CD1c-positive myeloid dendritic cell (primary cell): Measurements from ENCODE around the gene DHX40.

Experiments
- DNase-seq: peaks from one replicate; pipeline ENCODE4 v3.0.0-alpha.2; 2016; ENCODE audit errors: extremely low spot score

The DHX40 gene

DNA sequence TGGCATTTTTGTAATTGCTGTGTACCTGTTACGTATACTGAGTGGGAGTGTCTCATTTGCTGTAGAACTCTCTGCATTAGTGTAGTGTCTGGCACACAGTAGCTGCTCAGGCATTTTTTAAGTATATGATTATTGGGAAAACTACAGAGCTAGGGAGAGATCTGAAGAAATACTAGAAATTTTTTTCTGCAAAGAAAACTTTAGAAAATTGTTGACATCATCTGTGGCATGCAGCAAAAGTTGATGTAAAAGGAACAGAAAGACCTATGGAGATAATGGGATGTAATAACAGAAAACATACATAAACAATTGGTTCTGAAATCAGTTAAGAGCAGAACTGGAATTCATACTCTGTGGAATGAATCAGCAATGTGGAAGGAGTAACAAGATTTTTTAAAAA lies 65.9 kb downstream of the DHX40 start:
- peak; percentile 22 for DNase-seq

DNA sequence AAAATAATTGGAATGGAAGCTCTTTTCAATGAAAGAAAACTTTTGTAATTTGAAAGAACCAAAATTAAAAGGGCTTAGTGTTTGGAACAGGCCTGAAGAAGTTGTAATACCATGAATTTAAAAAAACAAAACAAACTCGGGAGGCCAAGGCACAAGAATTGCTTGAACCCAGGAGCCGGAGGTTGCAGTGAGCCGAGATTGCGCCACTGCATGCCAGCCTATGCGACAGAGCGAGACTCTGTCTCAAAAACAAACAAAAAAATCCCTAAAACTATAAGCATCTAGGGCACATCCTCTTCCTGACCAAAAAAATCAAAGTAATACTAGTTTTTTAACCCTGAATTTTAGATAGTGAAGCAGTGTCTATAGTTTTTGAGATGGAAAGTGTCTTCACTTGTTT lies 67.0 kb downstream of the DHX40 start:
- DNase-seq = no peak

DNA sequence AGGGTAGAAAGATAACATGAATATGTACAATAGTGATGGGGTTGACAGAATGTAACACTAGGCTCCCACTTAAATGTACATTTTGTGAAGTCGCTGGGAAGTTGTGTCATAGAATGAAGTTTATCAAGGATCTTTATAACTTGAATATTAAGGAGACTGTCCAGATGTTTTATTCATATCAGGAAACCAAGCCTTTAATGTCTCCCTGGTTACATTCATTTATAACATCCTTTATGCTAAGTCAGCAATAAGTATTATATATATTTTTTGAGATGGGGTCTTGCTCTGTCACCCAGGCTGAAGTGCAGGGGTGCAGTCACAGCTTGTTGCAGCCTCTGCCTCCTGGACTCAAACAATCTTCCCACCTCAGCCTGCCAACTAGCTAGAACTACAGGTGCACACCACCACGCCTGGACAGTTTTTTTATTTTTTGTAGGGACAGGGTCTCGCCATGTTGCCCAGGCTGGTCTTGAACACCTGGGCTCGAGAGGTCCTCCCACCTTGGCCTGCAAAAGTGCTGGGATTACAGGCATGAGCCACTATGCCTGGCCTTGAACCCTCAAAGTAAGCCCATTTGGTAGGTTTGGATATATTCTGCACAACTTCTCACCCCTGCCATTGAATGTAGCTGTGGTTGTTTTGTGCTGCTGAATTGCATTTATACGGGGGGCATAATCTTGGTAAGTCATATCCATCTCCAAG lies 68.4 kb downstream of the DHX40 start:
- DNase-seq = no peak

DNA sequence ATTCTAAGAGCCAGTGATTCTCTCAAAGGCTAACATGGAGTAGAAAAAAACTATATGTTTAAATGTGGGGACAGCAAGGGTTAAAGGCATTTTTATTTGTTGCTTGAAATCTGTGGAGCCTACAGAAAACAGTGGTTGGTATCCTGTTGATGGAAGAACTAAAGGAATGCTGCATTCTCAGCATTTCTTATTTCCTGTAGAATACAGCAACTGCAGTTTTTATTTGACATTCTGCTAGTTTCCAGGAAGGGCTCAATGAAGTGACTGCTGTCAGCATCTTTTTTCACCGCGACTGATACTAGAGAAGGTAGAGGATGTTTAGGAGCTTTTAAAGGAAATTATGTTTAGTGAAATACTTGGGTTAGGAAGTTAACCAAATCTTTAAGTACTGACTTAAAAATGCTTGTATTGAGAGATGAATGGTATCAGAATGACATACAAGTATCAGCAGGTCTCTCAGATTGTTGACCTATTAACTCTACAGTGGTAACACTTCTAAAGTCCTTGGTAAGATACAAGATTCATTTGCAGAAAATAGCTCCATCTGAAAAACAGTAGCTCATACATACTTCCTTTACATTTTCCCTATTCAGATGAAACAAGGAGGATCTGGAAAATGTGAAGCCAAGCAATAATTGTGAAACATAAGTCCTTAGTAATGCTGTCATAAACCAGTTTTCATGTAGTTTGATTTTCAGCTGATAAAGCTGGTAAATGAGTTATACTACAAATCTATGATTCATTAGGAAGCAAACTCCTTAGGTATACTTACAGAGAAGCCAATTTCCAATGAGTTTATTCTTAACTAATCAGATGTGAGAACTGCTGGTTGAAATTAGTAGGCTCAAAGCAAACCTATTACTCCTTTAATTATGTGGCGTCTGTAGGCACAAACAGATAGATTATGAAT lies 69.5 kb downstream of the DHX40 start:
- DNase-seq = no peak

DNA sequence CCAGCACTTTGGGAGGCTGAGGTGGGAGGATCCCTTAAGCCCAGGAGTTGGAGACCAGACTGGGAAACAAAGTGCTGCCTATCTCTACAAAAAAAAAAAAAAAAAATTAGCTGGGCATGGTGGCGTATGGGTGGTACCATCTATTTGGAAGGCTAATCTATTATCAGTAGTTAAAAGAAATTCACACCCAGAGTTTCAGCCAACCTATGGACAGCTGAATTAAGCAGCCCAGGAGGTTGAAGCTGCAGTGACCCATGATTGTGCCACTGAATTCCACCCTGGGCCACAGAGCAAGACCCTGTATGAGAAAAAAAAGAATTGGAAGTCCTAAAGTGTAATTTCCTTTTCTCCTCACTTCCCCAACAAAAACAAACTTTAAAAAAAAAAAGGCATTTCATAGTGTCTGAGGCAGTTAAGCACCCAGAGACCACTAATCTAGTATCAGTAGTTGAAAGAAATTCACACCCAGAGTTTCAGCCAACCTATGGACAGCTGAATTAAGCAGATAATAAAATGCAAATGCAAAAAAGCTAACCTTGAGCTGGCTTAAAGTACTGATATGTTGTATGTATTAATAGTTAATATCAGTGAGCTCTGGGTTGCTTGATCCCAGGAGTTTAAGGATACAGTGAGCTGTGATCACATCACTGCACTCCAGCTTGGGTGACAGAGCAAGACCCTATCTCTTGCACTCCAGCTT lies 72.4 kb downstream of the DHX40 start:
- DNase-seq = no peak

DNA sequence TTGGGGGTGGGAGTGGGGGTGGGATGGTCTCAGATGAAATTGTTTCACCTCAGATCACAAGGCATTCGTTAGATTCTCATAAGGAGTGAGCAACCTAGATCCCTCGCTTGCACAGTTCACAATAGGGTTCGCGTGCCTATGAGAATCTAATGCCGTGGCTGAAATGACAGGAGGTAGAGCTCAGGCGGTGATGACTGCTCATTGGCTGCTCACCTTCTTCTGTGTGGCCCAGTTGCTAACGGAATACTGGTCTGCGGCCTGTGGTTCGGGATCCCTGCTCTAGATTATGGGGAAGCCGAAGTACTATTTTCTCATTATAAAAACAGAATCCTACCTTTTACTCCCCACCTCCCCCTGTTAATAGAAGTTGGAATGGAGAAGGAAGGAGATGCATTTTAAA lies 73.1 kb downstream of the DHX40 start:
- no peak for DNase-seq

DNA sequence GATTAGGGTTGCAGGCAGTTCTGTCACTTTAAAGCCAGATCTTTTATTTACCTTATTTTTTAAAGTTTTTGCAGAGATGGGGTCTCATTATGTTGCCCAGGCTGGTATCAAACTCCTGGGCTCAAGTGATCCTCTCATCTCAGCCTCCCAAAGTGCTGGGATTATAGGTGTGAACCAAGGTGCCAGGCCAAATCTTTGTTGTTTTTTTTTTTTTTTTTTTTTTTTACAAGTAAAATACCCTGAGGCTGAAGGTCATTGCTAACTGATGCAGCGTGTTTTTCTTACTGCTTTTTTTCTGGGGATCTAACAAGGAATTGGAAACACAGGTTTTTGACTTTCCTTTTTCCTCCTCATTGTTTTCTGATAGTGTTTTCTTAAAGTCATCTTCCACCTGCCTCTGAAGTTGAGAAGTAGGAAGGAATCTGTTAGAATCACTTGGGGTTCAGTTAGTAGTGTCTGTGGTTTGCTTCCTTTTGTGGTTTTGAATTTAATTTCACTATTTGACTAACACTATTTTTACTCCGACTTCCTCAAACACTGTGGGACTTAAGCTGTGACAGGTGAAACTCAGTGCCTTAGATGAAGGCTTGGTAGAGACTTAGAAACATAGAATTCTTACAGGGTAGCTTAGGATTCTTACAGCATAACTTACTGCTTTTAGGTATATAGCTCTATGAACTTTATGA lies 76.5 kb downstream of the DHX40 start:
- DNase-seq = peak; percentile 62

DNA sequence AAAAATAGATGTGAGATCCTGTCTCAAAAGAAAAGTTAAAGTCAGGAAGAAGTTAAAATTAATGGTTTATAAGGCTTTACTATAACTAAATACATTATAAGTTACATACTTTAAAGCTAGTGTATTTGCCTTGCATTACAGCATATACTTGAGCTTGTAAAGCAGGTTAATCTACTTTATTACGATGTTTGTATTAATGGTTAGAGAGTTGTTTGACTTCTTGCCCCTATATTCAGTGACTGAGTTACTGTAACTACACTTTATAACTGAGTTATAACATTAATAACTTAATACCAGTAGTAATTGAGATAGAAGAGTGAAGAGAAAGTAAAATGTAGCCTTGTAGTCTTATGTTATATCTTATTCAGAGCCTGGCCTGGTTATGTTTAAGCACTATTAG lies 77.2 kb downstream of the DHX40 start:
- DNase-seq = no peak

DNA sequence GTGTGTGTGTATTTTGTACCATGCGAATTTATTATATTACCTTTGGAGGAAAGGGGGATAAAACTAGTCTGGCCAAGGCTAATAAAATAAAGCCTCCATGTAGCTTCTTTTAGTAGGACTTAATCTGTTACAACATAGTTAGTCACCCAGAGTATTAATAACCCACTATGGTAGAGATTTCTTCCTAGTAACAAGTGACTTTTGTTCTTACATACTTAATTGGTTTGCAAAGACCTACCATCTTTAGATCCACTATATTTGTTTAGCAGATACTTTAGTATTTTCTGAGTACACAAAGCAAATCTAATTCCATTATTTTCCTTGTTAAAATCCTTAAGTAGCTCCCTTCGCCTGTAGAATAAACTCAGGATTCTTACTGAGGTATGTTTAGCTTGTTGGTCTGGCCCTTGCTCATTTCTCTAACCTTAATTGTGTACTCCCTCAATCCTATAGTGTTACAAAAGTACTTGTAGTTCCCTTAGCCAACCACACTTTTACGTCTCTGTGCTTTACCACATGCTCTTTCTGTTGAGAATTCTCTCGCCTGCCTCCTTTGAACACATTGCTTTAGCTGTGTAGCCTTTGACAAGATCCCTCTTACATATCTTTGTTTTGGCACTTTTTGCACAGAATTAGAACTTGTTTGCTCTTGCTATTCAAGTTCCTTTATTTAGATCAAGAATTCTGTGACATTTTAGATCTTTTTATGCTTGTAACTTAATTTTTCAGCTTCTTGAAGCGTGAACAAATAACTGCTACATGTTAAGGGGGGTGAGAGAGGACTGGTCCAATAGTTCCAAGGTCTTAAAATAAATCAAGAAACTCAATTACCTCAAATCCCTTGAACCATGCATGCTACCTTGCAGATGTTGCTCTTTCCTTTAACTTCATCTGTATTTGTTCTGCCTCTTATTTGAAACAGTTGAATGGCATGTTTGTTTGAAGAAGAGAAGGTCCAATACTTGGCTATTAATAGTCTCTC lies 78.0 kb downstream of the DHX40 start:
- no peak for DNase-seq

DNA sequence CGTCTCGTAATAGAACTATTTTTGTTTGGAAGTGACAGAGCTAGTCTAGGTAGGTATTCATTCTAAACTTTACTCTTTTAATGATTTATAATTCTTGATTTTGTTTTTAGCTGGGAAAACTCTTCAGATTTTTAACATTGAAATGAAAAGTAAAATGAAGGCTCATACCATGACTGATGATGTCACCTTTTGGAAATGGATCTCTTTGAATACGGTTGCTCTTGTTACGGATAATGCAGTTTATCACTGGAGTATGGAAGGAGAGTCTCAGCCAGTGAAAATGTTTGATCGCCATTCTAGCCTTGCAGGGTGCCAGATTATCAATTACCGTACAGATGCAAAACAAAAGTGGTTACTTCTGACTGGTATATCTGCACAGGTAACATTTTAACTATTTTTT lies 81.9 kb downstream of the DHX40 start:
- DNase-seq = no peak

DNA sequence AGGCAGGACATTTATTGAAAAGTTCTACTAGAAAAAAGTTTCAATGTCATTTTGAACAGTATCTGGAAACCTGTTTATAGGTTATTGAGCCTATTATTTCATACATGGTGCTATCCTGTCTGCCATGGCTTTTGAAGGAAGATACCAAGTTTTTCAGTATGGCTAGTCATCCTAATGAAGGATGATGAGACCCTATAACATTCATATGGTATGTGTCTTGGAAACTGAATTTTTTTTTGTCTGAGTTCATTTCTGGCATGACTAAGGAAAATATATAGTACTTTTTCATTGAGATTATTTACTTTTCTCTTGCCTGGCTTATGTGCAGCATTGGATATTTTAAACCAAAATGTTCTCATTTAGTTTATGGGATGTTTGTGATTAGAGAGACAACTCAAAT lies 84.5 kb downstream of the DHX40 start:
- DNase-seq = no peak

DNA sequence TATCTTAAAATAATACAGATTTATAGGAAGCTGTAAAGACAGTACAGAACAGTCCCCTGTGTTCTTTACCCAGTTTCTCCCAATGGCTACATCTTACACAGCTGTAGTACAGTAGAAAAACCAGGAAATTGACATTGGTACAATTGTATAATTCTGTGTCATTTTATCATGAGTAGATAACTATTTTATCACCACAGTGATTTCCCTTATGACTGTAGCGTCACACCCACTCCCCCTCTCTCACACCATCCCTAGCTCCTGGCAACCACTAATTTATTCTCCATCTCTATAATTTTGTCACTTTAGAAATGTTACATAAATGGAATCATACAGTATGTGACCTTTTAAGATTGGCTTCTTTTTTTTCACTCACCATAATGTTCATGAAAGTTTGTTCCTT lies 85.2 kb downstream of the DHX40 start:
- no peak for DNase-seq

DNA sequence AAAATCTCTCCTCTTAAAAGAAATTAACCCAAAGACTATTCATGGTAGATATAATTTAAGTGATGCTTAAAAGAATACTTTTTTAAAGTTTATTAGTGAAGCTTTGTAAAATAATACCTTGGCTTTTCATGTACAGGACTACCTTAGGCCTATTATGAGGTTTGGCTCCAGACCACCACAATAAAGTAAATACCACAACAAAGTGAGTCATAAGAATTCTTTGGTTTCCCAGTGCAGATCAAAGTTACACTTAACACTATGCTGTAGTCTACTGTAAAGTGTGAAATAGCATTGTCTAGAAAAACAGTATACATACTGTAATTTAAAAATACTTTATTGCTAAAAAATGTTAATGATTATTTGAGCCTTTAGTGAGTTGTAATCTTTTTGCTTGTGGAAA lies 85.9 kb downstream of the DHX40 start:
- no peak for DNase-seq

DNA sequence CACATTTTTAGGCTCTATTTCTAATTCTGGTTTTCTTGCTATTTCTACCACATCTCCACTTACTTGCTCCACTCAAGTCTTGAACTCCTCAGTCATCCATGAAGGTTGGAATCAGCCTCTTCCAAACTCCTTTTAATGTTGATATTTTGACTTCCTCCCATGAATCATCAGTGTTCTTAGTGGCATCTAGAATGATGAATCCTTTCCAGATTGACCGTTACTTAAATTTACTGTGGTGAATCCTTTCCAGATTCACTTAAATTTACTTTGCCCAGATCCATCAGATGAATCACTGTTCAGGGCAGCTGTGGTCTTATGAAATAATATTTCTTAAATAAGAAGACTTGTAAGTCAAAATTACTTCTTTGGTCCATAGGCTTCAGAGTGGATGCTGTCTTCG lies 86.7 kb downstream of the DHX40 start:
- DNase-seq = no peak

DNA sequence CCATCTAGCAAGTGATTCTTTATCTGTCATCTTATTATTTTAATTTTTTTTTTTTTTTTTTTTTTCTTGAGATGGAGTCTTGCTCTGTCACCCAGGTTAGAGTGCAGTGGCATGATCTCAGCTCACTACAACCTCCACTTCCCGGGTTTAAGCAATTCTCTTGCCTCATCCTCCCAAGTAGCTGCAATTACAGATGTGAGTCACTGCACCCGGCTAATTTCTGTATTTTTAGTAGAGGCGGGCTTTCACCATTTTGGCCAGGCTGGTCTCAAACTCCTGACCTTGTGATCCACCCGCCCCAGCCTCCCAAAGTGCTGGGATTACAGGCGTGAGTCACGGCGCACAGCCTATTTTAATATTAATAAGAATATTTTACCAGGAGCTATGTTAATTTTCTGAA lies 91.2 kb downstream of the DHX40 start:
- peak; percentile 79 for DNase-seq
